Fibroblast of lung (primary cell): Measurements from ENCODE around the gene CPA5. TPM values are rescaled to one million over a fixed set of nuclear protein-coding genes. Genes with fewer than 3 reads are reported as not detected.

Source experiments
- DNase-seq, 2 donors: peaks; one replicate each; pipeline versions ENCODE4 v3.0.0 to v3.0.0-alpha.2; 2010; ENCODE audit warnings: low read depth in 2 of 2
- H2AFZ ChIP-seq: 2 replicates; pipeline ENCODE4 v1.5.1; 2012; ENCODE audit warnings: low read length, control low read depth, inconsistent platforms
- H3K27ac ChIP-seq: 2 replicates; pipeline ENCODE4 v1.5.1; 2011; ENCODE audit warnings: low read length, control low read depth; ENCODE audit not compliant: insufficient read depth
- H3K27me3 ChIP-seq: 2 replicates; pipeline ENCODE4 v1.5.1; 2011; ENCODE audit warnings: mild to moderate bottlenecking, low read length; ENCODE audit not compliant: control insufficient read depth, insufficient read depth
- H3K36me3 ChIP-seq: 2 replicates; pipeline ENCODE4 v1.5.1; 2011; ENCODE audit warnings: low read length; ENCODE audit not compliant: control insufficient read depth, insufficient read depth
- H3K4me1 ChIP-seq: 2 replicates; pipeline ENCODE4 v1.5.1; 2011; ENCODE audit warnings: low read length; ENCODE audit not compliant: control insufficient read depth, insufficient read depth; ENCODE audit errors: extremely low read depth
- H3K4me2 ChIP-seq: 2 replicates; pipeline ENCODE4 v1.5.1; 2011; ENCODE audit warnings: low read length, control low read depth; ENCODE audit not compliant: insufficient read depth; ENCODE audit errors: extremely low read depth
- H3K4me3 ChIP-seq, 4 experiments: fragments of 200-600 bp in 1 of 4; sonication (generic) in 1 of 4; replicated peaks in 1 of 4; 2 replicates each; pipeline ENCODE4 v1.5.1; 2011 to 2016; ENCODE audit warnings: low read length in 4 of 4, low read depth in 3 of 4, mild to moderate bottlenecking in 3 of 4, control low read depth in 2 of 4, inconsistent platforms in 1 of 4, mixed read lengths in 1 of 4; ENCODE audit not compliant: insufficient read depth in 1 of 4; ENCODE audit errors: control extremely low read depth in 1 of 4
- H3K79me2 ChIP-seq: 2 replicates; pipeline ENCODE4 v1.5.1; 2012; ENCODE audit warnings: mild to moderate bottlenecking, low read length, inconsistent platforms; ENCODE audit not compliant: control insufficient read depth, insufficient read depth
- H3K9ac ChIP-seq: 2 replicates; pipeline ENCODE4 v1.5.1; 2011; ENCODE audit warnings: mild to moderate bottlenecking, low read length, control low read depth; ENCODE audit not compliant: insufficient read depth
- H3K9me3 ChIP-seq: 2 replicates; pipeline ENCODE4 v1.5.1; 2012; ENCODE audit warnings: low read depth, low read length; ENCODE audit not compliant: control insufficient read depth, insufficient read depth
- H4K20me1 ChIP-seq: 2 replicates; pipeline ENCODE4 v1.5.1; 2011; ENCODE audit warnings: low read length; ENCODE audit not compliant: control insufficient read depth, insufficient read depth; ENCODE audit errors: extremely low read depth
- EZH2 ChIP-seq: IDR thresholded peaks from 2 replicates; pipeline ENCODE4 v1.5.1; 2012; ENCODE audit warnings: low read length, control low read depth, mild to moderate bottlenecking; ENCODE audit errors: missing control alignments
- polyA plus RNA-seq, 2 donors: library from polyadenylated mRNA; depleted of rRNA in 1 of 2; stranded (reverse) in 1 of 2; unstranded in 1 of 2; fragments of >200 nt; gene quantifications; 2 replicates each; pipeline ENCODE4 v1.2.1, GENCODE V29; 2011 to 2012; ENCODE audit warnings: missing spikeins in 1 of 2
- total RNA-seq: library from RNA; depleted of rRNA; stranded (reverse); fragments of >200 nt; gene quantifications from 2 replicates; pipeline ENCODE4 v1.2.1, GENCODE V29; 2014
- TF ChIP-seq, protein P1 (sequence below), 2 donors: IDR thresholded peaks in 1 of 2; conservative IDR thresholded peaks in 1 of 2; 1 replicate in 1 of 2; 2 replicates in 1 of 2; pipeline ENCODE4 v1.5.1; 2011 to 2012; ENCODE audit warnings: low read length in 2 of 2, control low read depth in 1 of 2, inconsistent platforms in 1 of 2, low read depth in 1 of 2, mild to moderate bottlenecking in 1 of 2

Gene CPA5
- total and polyA plus RNA-seq, 2 donors (not counting 1 experiment from before 2014, with no cell fraction given) = not detected

DNA sequence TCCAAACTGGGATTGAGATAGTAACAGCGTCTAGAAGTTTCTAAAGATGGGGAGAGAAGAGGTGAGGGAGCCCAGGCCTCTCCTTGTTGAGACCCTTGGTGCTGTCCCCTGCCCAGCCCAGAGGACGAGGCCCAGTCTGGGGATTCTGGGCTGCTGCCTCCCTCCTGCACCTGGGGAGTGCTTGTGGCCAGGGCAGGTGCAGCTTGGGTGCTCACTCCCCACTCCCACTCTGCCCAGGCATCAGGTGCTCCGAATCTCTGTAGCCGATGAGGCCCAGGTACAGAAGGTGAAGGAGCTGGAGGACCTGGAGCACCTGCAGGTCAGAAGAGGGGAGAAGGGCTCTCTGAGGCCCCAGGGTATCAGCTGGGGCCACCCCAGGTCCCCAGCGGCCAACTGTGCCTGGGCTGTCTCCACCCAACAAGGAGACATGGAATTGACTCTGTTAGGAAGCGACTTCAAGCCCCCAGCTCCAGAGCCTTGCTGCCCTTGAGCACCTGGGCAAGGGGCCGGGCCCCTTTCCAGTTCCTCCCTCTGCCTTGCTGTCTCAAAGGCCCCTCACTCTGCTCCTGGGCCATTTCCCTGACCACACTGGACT lies 36.3 kb downstream of the CPA5 start:
- Histone ChIP-seq H4K20me1 (no peaks in the 10 kb centered on the region), H3K4me1 (no peaks in the 10 kb centered on the region), H3K79me2 (no peaks in the 10 kb centered on the region), H3K9ac (no peak overlapping the region), H3K4me3 (no peak overlapping the region), H3K27ac (no peak overlapping the region), H3K9me3 (no peaks in the 10 kb centered on the region), H3K36me3 (no peaks in the 10 kb centered on the region), H2AFZ (no peak overlapping the region), H3K4me2 (no peak overlapping the region), H3K27me3 (no peaks in the 10 kb centered on the region)
- TF ChIP-seq, protein P1, sequence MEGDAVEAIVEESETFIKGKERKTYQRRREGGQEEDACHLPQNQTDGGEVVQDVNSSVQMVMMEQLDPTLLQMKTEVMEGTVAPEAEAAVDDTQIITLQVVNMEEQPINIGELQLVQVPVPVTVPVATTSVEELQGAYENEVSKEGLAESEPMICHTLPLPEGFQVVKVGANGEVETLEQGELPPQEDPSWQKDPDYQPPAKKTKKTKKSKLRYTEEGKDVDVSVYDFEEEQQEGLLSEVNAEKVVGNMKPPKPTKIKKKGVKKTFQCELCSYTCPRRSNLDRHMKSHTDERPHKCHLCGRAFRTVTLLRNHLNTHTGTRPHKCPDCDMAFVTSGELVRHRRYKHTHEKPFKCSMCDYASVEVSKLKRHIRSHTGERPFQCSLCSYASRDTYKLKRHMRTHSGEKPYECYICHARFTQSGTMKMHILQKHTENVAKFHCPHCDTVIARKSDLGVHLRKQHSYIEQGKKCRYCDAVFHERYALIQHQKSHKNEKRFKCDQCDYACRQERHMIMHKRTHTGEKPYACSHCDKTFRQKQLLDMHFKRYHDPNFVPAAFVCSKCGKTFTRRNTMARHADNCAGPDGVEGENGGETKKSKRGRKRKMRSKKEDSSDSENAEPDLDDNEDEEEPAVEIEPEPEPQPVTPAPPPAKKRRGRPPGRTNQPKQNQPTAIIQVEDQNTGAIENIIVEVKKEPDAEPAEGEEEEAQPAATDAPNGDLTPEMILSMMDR (conservative IDR thresholded peaks at IDR 0.05 in 1 of 2, IDR thresholded peaks at IDR 0.05 in 1 of 2; ENCODE audit: low read depth in 1 of 2, low read length in 2 of 2) = no peak
- no peak for TF ChIP-seq EZH2
- no peak for DNase-seq

DNA sequence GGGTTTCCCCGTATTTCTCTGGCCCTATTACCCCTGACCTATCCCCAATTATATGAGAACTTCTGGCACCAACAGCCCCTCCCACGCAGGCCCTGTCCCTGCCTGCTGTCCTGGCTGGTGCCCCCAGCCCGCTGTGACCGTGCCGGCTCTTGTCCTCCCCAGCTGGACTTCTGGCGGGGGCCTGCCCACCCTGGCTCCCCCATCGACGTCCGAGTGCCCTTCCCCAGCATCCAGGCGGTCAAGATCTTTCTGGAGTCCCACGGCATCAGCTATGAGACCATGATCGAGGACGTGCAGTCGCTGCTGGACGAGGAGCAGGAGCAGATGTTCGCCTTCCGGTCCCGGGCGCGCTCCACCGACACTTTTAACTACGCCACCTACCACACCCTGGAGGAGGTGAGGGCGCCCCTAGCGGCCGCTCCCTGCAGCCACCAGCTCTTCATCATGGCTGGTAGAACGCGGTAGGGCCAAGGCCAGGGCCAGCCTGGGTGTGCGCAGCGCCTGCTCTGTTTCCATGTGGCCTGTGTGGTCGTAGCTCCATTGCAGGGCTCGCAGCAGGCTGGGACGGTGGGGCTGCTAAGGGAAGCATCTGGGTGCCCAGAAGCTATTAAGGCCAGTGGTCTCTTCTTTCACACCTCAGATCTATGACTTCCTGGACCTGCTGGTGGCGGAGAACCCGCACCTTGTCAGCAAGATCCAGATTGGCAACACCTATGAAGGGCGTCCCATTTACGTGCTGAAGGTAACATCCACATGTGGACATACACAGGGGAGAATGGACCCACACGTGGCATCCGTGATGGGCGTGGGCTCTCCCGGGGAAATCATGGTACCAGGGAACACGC lies 37.1 kb downstream of the CPA5 start:
- H3K9me3 ChIP-seq = no peaks in the 10 kb centered on the region

More for the DNA sequence above, 37.1 kb downstream of the CPA5 start:
- no peaks in the 10 kb centered on the region for H4K20me1 ChIP-seq
- H3K79me2 ChIP-seq = no peaks in the 10 kb centered on the region
- H3K4me2 ChIP-seq = no peak overlapping the region
- no peaks in the 10 kb centered on the region for H3K36me3 ChIP-seq
- H3K27me3 ChIP-seq = no peaks in the 10 kb centered on the region
- no peak overlapping the region for H3K27ac ChIP-seq
- DNase-seq = no peak
- no peaks in the 10 kb centered on the region for H3K4me1 ChIP-seq
- H2AFZ ChIP-seq = no peak overlapping the region
- TF ChIP-seq, protein P1 (conservative IDR thresholded peaks at IDR 0.05 in 1 of 2, IDR thresholded peaks at IDR 0.05 in 1 of 2; ENCODE audit: low read depth in 1 of 2, low read length in 2 of 2) = no peak
- TF ChIP-seq EZH2 = no peak
- H3K9ac ChIP-seq = no peak overlapping the region
- H3K4me3 ChIP-seq = no peak overlapping the region
